Urinary bladder (tissue), 4 donors: ENCODE measurements around the gene MARCKS. TPM values are rescaled to one million over a fixed set of nuclear protein-coding genes. Genes with fewer than 3 reads are reported as not detected.
A peak's percentile ranks its signal among the peaks of the same experiment; 100 is the strongest.

Experiments used
- DNase-seq: peaks from one replicate; pipeline ENCODE4 v3.0.0-alpha.2; 2015; ENCODE audit errors: extremely low spot score
- H3K27ac ChIP-seq: one replicate; pipeline ENCODE4 v1.5.1; 2013; ENCODE audit warnings: low read depth, mild to moderate bottlenecking, moderate library complexity
- H3K36me3 ChIP-seq: one replicate; pipeline ENCODE4 v1.6.1; 2013; ENCODE audit warnings: mild to moderate bottlenecking, moderate library complexity; ENCODE audit not compliant: insufficient read depth
- H3K4me1 ChIP-seq: one replicate; pipeline ENCODE4 v1.6.1; 2013; ENCODE audit warnings: mild to moderate bottlenecking, moderate library complexity; ENCODE audit not compliant: insufficient read depth
- H3K4me3 ChIP-seq: one replicate; pipeline ENCODE4 v1.5.1; 2013; ENCODE audit warnings: low read depth, low read length
- WGBS: extraction: QIAGEN DNeasy Blood & Tissue Kit; methylation state at CpG from one replicate; pipeline ENCODE4 v1.1.7; 2013; 5-methylcytosine and 5-hydroxymethylcytosine counted together
- polyA plus RNA-seq: library from polyadenylated mRNA; stranded (reverse); fragments of 200-250 nt; gene quantifications from one replicate; pipeline ENCODE4 v1.2.3, GENCODE V29; 2013
- total RNA-seq: library from RNA; depleted of rRNA; stranded (reverse); fragments of >200 nt; gene quantifications from one replicate; pipeline ENCODE4 v1.2.3, GENCODE V29; 2014
- donor health status: healthy with polysubstance abuse.
- donor health status: healthy.

MARCKS gene
- total RNA-seq (193 TPM), polyA plus RNA-seq (22.1 TPM)

DNA sequence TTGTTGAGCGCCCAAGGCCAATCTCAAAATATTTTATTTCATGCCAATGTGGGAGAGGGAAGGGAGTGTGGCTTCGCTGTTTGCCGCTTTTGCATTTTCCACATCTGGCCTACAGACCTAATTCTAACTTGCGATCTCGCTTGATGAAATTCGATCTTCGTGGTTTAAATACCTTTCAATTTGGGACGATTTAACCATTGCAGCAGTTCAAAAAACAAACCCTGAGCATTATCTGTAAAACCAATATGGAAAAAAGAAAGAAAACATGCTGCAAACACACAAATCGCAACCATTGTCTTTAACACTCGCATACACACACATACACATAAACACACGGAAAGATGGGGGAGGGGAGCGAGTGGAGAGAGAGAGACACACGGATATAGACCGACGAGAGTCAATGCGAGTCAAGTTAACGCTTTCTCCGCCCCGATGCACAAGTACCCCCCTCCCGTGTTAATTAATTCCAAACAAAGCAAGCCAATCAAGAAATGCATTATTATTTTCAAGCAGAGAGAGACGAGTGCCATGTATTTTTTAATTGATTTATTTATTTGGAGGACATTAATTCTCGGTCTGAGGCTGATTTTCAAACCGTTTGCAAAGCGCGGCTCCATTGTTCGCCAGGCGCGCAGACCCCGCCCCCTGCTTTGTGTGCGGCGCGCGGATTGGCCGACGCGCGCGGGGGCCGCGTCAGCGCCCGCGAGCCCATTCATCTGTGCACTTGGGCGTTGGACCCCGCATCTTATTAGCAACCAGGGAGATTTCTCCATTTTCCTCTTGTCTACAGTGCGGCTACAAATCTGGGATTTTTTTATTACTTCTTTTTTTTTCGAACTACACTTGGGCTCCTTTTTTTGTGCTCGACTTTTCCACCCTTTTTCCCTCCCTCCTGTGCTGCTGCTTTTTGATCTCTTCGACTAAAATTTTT is at the start of gene MARCKS:
MARCKS (plus strand) TSS at position 721 of the 931 bp plus-strand sequence. CDS start 401 bp downstream, outside the sequence.
- Histone ChIP-seq H3K4me3 (peak within 1 kb of the TSS; percentile 56), H3K27ac (peak within 1 kb of the TSS; percentile 88), H3K36me3 (no peaks in the 10 kb centered on the region), H3K4me1 (no peaks in the 10 kb centered on the region)
- peak; percentile 93 for DNase-seq
- under 1% methylated on average over 49 of the region's 49 CpGs for WGBS

GRCh38 chr6:113809826-113810225 is 47.3 kb upstream of the MARCKS start:
- no peak for DNase-seq
- Histone ChIP-seq H3K4me3 (no peak overlapping the region), H3K4me1 (no peaks in the 10 kb centered on the region), H3K36me3 (no peaks in the 10 kb centered on the region), H3K27ac (no peak overlapping the region)
- 85% methylated on average over 5 of the region's 5 CpGs for WGBS

- no peak overlapping the region for H3K27ac ChIP-seq
- no peaks in the 10 kb centered on the region for H3K36me3 ChIP-seq
- no peak for DNase-seq
- WGBS = 80% methylated on average over 3 of the region's 3 CpGs
- no peak overlapping the region for H3K4me3 ChIP-seq
- H3K4me1 ChIP-seq = no peaks in the 10 kb centered on the region
Measured at GRCh38 chr6:113813142-113813541, 44.0 kb upstream of the MARCKS start.

GRCh38 chr6:113818578-113818977 is 38.6 kb upstream of the MARCKS start:
- H3K27ac ChIP-seq = no peak overlapping the region
- 79% methylated on average over 1 of the region's 1 CpG for WGBS
- H3K4me1 ChIP-seq = no peaks in the 10 kb centered on the region
- DNase-seq = no peak
- H3K4me3 ChIP-seq = no peak overlapping the region
- no peaks in the 10 kb centered on the region for H3K36me3 ChIP-seq

- WGBS = 79% methylated on average over 2 of the region's 2 CpGs
- Histone ChIP-seq H3K36me3 (no peaks in the 10 kb centered on the region), H3K4me3 (no peak overlapping the region), H3K4me1 (no peaks in the 10 kb centered on the region), H3K27ac (no peak overlapping the region)
- no peak for DNase-seq
Measured at GRCh38 chr6:113819169-113819830, 37.8 kb upstream of the MARCKS start.

GRCh38 chr6:113820761-113821160 is 36.4 kb upstream of the MARCKS start:
- Histone ChIP-seq H3K4me1 (no peaks in the 10 kb centered on the region), H3K4me3 (no peak overlapping the region), H3K27ac (no peak overlapping the region), H3K36me3 (no peaks in the 10 kb centered on the region)
- DNase-seq = no peak
- WGBS = 93% methylated on average over 5 of the region's 5 CpGs

- Histone ChIP-seq H3K27ac (no peak overlapping the region), H3K4me3 (no peak overlapping the region), H3K4me1 (no peaks in the 10 kb centered on the region), H3K36me3 (no peaks in the 10 kb centered on the region)
- 96% methylated on average over 3 of the region's 3 CpGs for WGBS
- DNase-seq = no peak
Measured at GRCh38 chr6:113821445-113821844, 35.7 kb upstream of the MARCKS start.

DNA sequence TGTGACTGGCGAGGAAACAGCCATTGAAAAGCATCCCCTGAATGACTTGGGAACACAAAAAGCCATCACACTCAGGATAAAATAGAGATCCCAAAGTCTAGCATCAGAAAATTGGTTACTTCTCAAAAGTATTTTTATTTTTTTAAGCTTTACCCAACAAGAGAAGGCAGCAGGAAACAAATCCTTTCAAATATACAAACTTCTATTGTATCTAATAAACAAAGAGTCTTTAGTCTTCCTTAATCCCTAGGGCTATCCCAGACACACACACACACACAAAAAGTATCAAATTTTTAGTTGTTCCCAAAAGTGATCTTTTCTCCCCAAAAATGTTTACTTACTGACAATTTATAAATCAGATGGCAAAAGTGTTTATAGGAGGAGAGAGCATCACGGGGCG is 33.2 kb upstream of the MARCKS start:
- no peak for DNase-seq
- H3K4me1 ChIP-seq = no peaks in the 10 kb centered on the region
- 70% methylated on average over 3 of the region's 3 CpGs for WGBS
- H3K27ac ChIP-seq = no peak overlapping the region
- no peaks in the 10 kb centered on the region for H3K36me3 ChIP-seq
- no peak overlapping the region for H3K4me3 ChIP-seq

DNA sequence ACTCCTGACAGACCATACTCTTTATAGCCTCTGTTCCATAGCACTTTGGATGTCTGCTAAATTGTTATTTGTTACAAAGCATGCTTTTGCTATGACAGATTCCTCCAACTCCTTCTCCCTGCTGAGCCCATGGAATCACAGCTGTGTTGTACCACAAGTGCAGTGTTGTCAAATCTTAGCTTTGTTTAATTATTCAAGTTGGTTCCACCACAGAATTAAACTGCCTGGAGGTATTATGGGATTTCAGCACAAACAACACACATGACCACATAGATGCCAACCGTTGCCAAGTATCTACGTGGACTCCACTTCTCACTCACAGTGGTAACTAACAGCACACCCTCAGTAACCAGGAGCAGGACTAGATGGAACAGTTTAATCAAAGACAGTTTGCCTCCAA is 32.7 kb upstream of the MARCKS start:
- H3K4me1 ChIP-seq = no peaks in the 10 kb centered on the region
- H3K4me3 ChIP-seq = no peak overlapping the region
- DNase-seq = no peak
- no peaks in the 10 kb centered on the region for H3K36me3 ChIP-seq
- WGBS = 58% methylated on average over 2 of the region's 2 CpGs
- no peak overlapping the region for H3K27ac ChIP-seq

DNA sequence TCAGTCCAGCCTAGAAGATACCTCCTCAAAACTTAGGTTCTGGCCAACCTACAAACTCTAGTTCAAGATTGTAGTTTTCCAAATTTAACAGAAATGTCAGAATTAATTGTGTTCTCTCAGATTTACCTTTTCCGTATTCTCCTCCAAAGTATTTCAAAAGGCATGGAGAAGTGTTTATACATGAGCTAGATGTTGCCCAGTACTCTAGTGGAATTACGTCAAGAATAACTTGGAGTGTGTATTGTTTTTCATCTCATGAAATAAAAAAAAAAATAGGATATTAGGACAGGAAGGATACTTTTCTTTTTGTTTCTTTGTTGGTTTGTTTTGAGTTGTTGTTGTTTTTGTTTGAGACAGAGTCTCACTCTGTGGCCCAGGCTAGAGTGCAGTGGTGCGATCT is 32.3 kb upstream of the MARCKS start:
- Histone ChIP-seq H3K4me1 (no peaks in the 10 kb centered on the region), H3K27ac (no peak overlapping the region), H3K36me3 (no peaks in the 10 kb centered on the region), H3K4me3 (no peak overlapping the region)
- no peak for DNase-seq
- WGBS = 67% methylated on average over 3 of the region's 3 CpGs

DNA sequence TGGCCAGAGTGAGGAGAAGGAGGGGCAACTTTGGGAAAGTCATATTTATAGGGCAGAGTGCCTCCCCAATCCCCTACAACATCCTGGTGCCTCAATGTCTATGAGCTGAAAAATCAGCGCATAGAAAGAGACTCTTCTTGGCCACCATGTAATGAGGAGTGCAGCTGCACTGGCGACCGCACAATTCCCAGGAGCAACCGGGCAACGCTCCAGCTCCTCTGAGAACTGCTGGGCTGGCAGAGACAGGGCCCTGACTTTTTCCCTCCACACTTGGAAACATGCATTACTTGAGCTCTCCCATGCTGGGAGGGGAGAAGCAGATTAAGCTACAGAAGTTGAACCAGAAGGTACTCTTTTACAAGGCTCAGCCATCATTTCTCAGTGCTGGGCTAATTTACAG is 31.4 kb upstream of the MARCKS start:
- no peaks in the 10 kb centered on the region for H3K36me3 ChIP-seq
- no peak overlapping the region for H3K27ac ChIP-seq
- 14% methylated on average over 5 of the region's 5 CpGs for WGBS
- DNase-seq = no peak
- no peaks in the 10 kb centered on the region for H3K4me1 ChIP-seq
- H3K4me3 ChIP-seq = no peak overlapping the region

- no peak for DNase-seq
- WGBS = 83% methylated on average over 4 of the region's 4 CpGs
- Histone ChIP-seq H3K27ac (no peak overlapping the region), H3K36me3 (no peaks in the 10 kb centered on the region), H3K4me1 (no peaks in the 10 kb centered on the region), H3K4me3 (no peak overlapping the region)
Measured at GRCh38 chr6:113828984-113829695, 28.0 kb upstream of the MARCKS start.

DNA sequence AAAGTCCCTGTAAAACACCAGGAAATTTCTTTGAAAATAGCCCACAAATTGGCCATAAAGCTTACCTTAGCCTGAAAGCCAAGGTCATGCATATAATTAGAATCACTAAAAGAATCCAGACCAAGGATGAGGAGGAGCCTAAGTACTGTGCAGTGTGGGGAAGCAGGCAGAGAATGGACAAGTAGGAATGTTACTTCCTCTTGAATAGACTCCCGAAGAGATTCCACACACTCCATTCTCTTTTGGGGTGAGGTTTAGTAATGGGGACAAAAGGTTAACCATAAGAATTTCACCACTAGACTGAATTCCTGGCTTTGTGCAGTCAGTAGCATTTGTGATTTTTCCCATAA is 27.5 kb upstream of the MARCKS start:
- Histone ChIP-seq H3K4me3 (no peak overlapping the region), H3K27ac (no peak overlapping the region), H3K36me3 (no peaks in the 10 kb centered on the region), H3K4me1 (no peaks in the 10 kb centered on the region)
- DNase-seq = no peak
- WGBS = 64% methylated on average over 1 of the region's 1 CpG

- WGBS = 90% methylated on average over 2 of the region's 2 CpGs
- Histone ChIP-seq H3K27ac (no peak overlapping the region), H3K4me1 (no peaks in the 10 kb centered on the region), H3K4me3 (no peak overlapping the region), H3K36me3 (no peaks in the 10 kb centered on the region)
- no peak for DNase-seq
Measured at GRCh38 chr6:113830140-113830539, 27.0 kb upstream of the MARCKS start.
